Measurements from ENCODE around the gene SEPTIN1. TPM values are rescaled to one million over a fixed set of nuclear protein-coding genes. Genes with fewer than 3 reads are reported as not detected.

SEPTIN1 gene
- total and polyA plus RNA-seq, 2 of the 13 experiments (the other 11 are each of a cell fraction or from before 2014, with no cell fraction given) = 0.18 to 0.67 TPM

- TF ChIP-seq DNMT3B (CRISPR knock-in tag; conservative IDR thresholded peaks at IDR 0.05) (no peak), ZBTB39 (CRISPR knock-in tag; IDR thresholded peaks at IDR 0.05) (no peak), ZSCAN30 (CRISPR knock-in tag; IDR thresholded peaks at IDR 0.05) (no peak), ZNF503 (CRISPR knock-in tag; IDR thresholded peaks at IDR 0.05) (no peak), ZNF709 (CRISPR knock-in tag; IDR thresholded peaks at IDR 0.05) (no peak), ZBTB40 (IDR thresholded peaks at IDR 0.05) (no peak), ZBTB40 (CRISPR knock-in tag; IDR thresholded peaks at IDR 0.05) (no peak), PHF5A (CRISPR knock-in tag; IDR thresholded peaks at IDR 0.05; ENCODE audit: low read depth, unreplicated experiment) (no peak), HCFC1 (IDR thresholded peaks at IDR 0.05; ENCODE audit: low read depth, low read length) (no peak), ZBTB37 (CRISPR knock-in tag; IDR thresholded peaks at IDR 0.05) (no peak), HNF4G (IDR thresholded peaks at IDR 0.05; ENCODE audit: borderline replicate concordance, low read depth, low read length) (no peak), HNF4G (CRISPR knock-in tag; IDR thresholded peaks at IDR 0.05; ENCODE audit: borderline replicate concordance, low read depth) (no peak)
- TF ChIP-seq, protein P1, sequence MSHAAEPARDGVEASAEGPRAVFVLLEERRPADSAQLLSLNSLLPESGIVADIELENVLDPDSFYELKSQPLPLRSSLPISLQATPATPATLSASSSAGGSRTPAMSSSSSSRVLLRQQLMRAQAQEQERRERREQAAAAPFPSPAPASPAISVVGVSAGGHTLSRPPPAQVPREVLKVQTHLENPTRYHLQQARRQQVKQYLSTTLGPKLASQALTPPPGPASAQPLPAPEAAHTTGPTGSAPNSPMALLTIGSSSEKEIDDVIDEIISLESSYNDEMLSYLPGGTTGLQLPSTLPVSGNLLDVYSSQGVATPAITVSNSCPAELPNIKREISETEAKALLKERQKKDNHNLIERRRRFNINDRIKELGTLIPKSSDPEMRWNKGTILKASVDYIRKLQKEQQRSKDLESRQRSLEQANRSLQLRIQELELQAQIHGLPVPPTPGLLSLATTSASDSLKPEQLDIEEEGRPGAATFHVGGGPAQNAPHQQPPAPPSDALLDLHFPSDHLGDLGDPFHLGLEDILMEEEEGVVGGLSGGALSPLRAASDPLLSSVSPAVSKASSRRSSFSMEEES (CRISPR knock-in tag; IDR thresholded peaks at IDR 0.05) = no peak
Observed at GRCh38 chr16:30357085-30357714, 25.2 kb downstream of the SEPTIN1 start (continued).
